ENCODE data around the gene FLT1.

DNA sequence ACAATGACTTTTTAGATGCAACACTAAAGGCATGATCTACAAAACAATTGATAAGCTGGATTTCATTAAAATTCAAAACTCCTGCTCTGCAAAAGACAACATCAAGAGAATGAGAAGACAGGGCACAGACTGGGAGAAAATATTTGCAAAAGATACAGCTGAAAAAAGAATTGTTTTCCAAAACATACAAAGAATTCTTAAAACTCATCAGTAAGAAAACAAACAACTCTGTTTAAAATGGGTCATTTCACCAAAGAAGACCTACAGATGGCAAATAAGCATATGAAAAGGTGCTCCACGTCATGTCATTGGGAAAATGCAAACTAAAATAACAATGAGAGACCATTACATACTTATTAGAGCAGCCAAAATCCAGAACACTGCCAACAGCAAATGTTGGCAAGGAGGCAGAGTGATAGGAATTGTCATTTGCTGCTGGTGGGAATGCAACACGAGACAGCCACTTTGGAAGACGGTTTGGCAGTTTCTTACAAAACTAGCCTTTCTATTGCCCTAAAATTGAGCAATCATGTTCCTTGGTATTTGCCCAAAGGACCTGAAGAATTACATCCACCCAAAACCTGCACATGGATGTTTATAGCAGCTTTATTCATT is 39.2 kb downstream of the FLT1 start:
- TF ChIP-seq, protein P1, sequence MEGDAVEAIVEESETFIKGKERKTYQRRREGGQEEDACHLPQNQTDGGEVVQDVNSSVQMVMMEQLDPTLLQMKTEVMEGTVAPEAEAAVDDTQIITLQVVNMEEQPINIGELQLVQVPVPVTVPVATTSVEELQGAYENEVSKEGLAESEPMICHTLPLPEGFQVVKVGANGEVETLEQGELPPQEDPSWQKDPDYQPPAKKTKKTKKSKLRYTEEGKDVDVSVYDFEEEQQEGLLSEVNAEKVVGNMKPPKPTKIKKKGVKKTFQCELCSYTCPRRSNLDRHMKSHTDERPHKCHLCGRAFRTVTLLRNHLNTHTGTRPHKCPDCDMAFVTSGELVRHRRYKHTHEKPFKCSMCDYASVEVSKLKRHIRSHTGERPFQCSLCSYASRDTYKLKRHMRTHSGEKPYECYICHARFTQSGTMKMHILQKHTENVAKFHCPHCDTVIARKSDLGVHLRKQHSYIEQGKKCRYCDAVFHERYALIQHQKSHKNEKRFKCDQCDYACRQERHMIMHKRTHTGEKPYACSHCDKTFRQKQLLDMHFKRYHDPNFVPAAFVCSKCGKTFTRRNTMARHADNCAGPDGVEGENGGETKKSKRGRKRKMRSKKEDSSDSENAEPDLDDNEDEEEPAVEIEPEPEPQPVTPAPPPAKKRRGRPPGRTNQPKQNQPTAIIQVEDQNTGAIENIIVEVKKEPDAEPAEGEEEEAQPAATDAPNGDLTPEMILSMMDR (IDR thresholded peaks at IDR 0.05; ENCODE audit: insufficient read depth, low read length), result no peak
- TF ChIP-seq, protein P2, sequence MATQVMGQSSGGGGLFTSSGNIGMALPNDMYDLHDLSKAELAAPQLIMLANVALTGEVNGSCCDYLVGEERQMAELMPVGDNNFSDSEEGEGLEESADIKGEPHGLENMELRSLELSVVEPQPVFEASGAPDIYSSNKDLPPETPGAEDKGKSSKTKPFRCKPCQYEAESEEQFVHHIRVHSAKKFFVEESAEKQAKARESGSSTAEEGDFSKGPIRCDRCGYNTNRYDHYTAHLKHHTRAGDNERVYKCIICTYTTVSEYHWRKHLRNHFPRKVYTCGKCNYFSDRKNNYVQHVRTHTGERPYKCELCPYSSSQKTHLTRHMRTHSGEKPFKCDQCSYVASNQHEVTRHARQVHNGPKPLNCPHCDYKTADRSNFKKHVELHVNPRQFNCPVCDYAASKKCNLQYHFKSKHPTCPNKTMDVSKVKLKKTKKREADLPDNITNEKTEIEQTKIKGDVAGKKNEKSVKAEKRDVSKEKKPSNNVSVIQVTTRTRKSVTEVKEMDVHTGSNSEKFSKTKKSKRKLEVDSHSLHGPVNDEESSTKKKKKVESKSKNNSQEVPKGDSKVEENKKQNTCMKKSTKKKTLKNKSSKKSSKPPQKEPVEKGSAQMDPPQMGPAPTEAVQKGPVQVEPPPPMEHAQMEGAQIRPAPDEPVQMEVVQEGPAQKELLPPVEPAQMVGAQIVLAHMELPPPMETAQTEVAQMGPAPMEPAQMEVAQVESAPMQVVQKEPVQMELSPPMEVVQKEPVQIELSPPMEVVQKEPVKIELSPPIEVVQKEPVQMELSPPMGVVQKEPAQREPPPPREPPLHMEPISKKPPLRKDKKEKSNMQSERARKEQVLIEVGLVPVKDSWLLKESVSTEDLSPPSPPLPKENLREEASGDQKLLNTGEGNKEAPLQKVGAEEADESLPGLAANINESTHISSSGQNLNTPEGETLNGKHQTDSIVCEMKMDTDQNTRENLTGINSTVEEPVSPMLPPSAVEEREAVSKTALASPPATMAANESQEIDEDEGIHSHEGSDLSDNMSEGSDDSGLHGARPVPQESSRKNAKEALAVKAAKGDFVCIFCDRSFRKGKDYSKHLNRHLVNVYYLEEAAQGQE (IDR thresholded peaks at IDR 0.05; ENCODE audit: insufficient replicate concordance, low read depth), result no peak

All from HL-60 (cell line).